HT1080 (cell line): ENCODE results near the gene RSPRY1. TPM values are rescaled to one million over a fixed set of nuclear protein-coding genes. Genes with fewer than 3 reads are reported as not detected.

Experiments used
- DNase-seq: peaks from one replicate; pipeline ENCODE4 v3.0.0-alpha.2; 2015; ENCODE audit warnings: low read depth
- polyA plus RNA-seq, 2 experiments: library from polyadenylated mRNA; depleted of rRNA; stranded (reverse); fragments of >200 nt; gene quantifications; 2 replicates each; pipeline ENCODE4 v1.2.3, GENCODE V29; 2015
- total RNA-seq: library from RNA; depleted of rRNA; stranded (reverse); fragments of >200 nt; shearing (Covaris generic); gene quantifications from 2 replicates; pipeline ENCODE4 v1.2.3, GENCODE V29; 2014; rRNA removed

RSPRY1 gene
- 28.1 and 36.6 TPM in 2 replicates for total RNA-seq
- polyA plus RNA-seq (2015; cell fraction: cytosol; rRNA removed): 28.3 and 31.0 TPM in 2 replicates
- 32.7 and 37.6 TPM in 2 replicates for polyA plus RNA-seq (2015; cell fraction: nucleus; rRNA removed)

- DNase-seq: peak; percentile 99
These were observed at the start of gene RSPRY1, which contains the start of gene PSME3IP1 for GRCh38 chr16:57185945-57186871. TSS of gene RSPRY1 (plus strand) at chr16:57186329. CDS start at chr16:57204659, 18,330 bp downstream. TSS of gene PSME3IP1 (minus strand) at chr16:57186039. CDS start at chr16:57173854, 12,185 bp downstream.

GRCh38 chr16:57137043-57137442 lies 49.1 kb upstream of the RSPRY1 start:
- no peak for DNase-seq

- DNase-seq: no peak
These were observed 48.4 kb upstream of the RSPRY1 start for GRCh38 chr16:57137566-57138273.

GRCh38 chr16:57138281-57138935 lies 47.7 kb upstream of the RSPRY1 start:
- DNase-seq: no peak

- DNase-seq: no peak
These were observed 45.0 kb upstream of the RSPRY1 start for GRCh38 chr16:57140931-57141668.

GRCh38 chr16:57141822-57142631 lies 44.1 kb upstream of the RSPRY1 start:
- DNase-seq: no peak

- no peak for DNase-seq
These were observed 42.8 kb upstream of the RSPRY1 start for GRCh38 chr16:57143149-57143921.

GRCh38 chr16:57144027-57144426 lies 42.1 kb upstream of the RSPRY1 start:
- DNase-seq: no peak

- DNase-seq: no peak
These were observed 40.8 kb upstream of the RSPRY1 start for GRCh38 chr16:57145046-57146021.

GRCh38 chr16:57146040-57146647 lies 40.0 kb upstream of the RSPRY1 start:
- no peak for DNase-seq

- DNase-seq: peak; percentile 27
These were observed 39.4 kb upstream of the RSPRY1 start for GRCh38 chr16:57146735-57147134.

GRCh38 chr16:57147381-57148221 lies 38.5 kb upstream of the RSPRY1 start:
- no peak for DNase-seq

GRCh38 chr16:57148481-57148880 lies 37.6 kb upstream of the RSPRY1 start:
- no peak for DNase-seq

- DNase-seq: no peak
These were observed 36.7 kb upstream of the RSPRY1 start for GRCh38 chr16:57149391-57149790.

- no peak for DNase-seq
These were observed 35.3 kb upstream of the RSPRY1 start for GRCh38 chr16:57150682-57151330.

- DNase-seq: no peak
These were observed 34.8 kb upstream of the RSPRY1 start for GRCh38 chr16:57151369-57151768.
